Fibroblast of skin of right biceps (primary cell): ENCODE results near the gene TCFL5.
"Not testable (repeated sequence)": the region's sequence is repeated elsewhere in the genome, so short reads cannot be mapped to it uniquely, and the experiment has no call there.

Experiments
- DNase-seq: peaks from one replicate; pipeline ENCODE4 v3.0.0-alpha.2; 2013

TCFL5 gene

GRCh38 chr20:62852841-62853240 is 8.8 kb downstream of the TCFL5 start:
- DNase-seq, result no peak

DNA sequence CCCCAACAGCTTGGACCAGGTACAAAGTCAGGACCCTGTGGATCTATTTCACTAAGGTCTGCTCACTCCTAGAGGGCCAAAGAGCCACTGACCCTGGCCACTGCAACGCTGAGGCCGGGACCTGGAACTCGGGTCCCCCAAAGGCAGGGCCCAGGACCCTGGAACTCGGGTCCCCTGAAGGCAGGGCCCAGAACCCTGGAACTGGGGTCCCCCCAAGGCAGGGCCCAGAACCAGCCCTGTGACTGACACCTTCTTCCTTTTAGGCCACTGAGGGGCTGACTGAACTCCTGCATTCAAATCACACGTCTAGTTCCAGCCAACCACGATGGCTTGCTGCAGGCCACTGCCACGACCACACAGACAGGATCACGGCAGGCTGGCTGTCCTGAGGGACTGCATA is 9.4 kb downstream of the TCFL5 start:
- DNase-seq, result no peak

GRCh38 chr20:62850333-62850974 is 11.2 kb downstream of the TCFL5 start:
- DNase-seq, result no peak

GRCh38 chr20:62849431-62849830 is 12.2 kb downstream of the TCFL5 start:
- DNase-seq, result no peak

DNA sequence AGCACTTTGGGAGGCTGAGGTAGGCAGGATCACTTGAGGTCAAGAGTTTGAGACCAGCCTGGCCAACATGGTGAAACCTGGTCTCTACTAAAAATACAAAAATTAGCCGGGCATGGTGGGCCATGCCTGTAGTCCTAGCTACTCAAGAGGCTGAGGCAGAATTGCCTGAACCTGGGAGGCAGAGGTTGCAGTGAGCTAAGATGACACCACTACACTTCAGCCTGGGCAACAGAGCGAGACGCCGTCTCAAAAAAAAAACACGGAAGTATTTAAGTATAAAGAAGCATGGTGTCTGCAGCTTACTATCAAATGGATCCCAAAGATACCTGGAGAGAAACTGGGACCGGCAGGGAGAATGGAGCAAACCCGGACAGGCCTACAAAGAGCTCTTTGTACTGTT is 12.7 kb downstream of the TCFL5 start:
- not testable (repeated sequence) for DNase-seq

DNA sequence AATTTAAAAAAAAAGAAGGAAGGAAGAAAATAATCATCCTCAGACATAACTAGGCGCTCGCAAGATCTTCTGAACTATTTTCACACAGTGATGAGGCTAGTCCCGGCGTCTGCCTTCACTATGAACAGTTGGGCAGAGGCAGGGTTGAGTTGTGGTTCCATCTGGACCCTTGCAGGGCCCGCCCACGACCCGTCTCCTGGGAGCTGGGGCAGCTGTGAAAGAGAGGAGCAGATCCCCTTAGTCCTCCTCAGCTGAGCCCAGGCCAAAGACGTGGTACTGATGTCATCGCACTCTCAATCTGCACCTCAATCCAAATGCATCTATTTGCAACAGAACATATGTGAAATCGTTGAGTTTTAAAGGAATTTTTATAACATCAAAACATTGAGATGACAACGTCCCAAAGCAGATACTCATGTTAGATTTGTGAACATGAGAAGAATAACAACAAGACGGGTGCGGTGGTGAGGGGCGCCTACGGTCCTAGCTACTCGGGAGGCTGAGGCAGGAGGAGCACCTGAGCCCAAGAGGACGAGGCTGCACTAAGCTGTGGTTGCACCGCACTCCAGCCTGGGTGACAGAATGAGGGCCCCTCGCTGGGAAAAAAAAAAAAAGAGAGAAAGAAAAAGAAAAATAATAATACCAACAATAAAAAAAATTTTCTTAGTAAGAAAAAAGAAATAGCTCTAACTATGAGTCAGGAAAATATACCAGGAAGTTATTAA is 15.3 kb downstream of the TCFL5 start:
- DNase-seq, result no peak

- peak; percentile 75 for DNase-seq
These were observed 16.0 kb downstream of the TCFL5 start for GRCh38 chr20:62845416-62846160.

DNA sequence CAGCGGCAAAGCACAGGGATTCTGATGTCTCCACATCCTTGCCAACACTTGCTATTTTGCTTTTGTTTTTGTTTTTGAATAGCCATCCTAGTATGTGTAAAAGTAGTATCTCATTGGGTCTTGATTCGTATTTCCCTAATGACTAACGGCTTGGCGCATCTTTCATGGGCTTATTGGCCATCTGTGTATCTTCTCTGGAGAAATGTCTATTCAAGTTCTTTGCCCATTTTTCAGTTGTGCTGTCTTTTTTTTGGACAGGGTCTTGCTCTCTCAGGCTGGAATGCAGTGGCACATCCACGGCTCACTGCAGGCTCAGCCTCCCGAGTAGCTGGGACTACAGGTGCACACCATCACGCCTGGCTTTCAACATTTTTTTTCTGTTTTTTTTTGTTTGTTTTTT is 17.4 kb downstream of the TCFL5 start:
- DNase-seq, result no peak

DNA sequence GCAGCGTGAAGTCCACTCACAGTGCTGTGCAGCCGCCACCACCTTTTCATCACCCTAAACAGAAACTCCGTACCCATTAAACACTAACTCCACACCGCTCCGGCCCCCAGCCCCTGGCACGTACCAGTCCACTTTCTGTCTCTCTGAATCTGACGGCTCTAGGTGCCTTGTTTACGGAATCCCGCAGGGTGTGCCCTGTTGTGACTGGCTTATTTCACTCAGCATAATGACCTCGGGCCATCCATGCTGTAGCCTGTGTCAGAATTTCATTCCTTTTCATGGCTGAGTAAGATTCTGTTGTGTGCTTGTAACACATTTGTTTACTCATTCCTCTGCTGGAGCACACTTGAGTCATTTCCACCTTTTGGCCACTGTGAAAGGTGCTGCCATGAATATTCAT is 18.0 kb downstream of the TCFL5 start:
- DNase-seq, result no peak

GRCh38 chr20:62841705-62842212 is 19.9 kb downstream of the TCFL5 start:
- DNase-seq, result no peak

DNA sequence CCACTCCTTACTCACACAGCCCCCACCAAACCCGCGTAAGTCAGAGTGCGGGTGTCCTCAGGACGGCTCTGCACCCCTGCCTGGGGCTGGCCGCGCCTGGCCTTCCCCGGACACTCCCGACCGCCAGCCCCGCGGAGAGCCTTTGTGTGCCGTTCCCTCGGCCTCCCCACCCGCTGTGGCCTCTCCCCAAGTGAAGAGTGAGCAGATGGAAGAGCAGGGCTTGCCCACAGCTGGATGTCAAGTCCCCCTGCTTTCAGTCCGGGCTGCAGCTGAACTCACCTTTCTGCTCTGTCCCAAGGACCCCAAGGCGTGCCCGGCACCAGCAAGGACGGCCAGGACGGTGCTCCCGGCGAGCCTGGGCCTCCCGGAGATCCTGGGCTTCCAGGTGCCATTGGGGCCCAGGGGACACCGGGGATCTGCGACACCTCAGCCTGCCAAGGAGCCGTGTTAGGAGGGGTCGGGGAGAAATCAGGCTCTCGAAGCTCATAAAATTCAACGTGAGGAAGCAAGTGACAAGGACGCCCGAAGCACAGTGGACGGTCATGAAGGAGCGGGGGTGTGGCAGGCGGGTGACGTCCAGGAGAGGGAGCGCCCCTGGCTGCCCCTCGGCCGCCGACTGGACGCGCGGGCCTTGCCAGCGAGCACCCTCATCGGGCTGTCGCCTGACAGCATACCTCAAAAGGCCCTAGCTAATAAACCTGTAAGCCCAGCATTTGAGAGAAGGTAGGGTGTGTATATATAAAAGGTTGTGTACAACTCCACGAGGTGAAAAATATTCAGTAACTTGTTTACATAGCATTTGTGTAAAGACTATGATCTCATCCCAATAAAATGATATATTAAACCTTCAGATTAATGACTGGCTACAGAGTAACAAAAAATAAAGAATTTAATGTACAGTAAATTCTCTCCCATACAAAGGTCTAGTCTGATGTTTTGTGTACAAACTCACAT is 21.1 kb downstream of the TCFL5 start:
- DNase-seq, result no peak

GRCh38 chr20:62839816-62840215 is 21.8 kb downstream of the TCFL5 start:
- no peak for DNase-seq

DNA sequence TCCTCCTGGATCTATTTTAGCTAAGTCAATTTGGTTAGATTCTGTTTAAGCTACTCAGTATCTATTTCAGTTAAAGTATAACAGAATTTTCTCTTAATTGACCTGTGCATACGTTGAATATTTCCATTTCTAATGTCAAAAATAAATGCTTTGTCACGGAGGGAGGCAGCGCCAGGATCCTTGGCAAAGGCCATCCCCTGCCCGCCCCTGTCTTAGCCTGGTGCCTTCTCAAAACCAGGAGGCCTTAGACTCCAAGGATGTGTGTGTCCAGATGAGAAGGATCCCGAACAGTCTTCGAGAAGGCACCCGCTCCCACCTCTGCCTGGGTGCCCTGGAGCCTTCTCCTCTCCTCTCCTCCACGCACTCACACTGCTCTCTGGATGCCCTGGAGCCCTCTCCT is 22.4 kb downstream of the TCFL5 start:
- no peak for DNase-seq

GRCh38 chr20:62838128-62838891 is 23.3 kb downstream of the TCFL5 start:
- DNase-seq, result no peak

DNA sequence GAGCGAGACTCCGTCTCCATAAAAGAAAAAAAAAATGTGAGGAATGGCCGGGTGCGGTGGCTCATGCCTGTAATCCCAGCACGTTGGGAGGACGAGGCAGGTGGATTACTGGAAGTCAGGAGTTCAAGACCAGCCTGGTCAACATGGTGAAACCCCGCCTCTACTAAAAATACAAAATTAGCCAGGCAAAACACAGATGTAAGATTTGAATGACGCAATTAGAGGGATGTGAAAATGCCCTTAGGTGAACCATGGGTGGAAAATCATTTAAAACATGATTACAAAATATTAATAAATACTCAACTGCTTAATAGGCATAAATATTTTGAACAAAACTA is 23.9 kb downstream of the TCFL5 start:
- no peak for DNase-seq

- DNase-seq, result no peak
These were observed 24.6 kb downstream of the TCFL5 start for GRCh38 chr20:62836967-62837490.

GRCh38 chr20:62835931-62836861 is 25.4 kb downstream of the TCFL5 start:
- DNase-seq, result peak; percentile 28

- no peak for DNase-seq
These were observed 26.5 kb downstream of the TCFL5 start for GRCh38 chr20:62834967-62835730.

GRCh38 chr20:62832951-62833391 is 28.7 kb downstream of the TCFL5 start:
- no peak for DNase-seq
